HepG2 (cell line): ENCODE results near the gene LORICRIN. TPM values are rescaled to one million over a fixed set of nuclear protein-coding genes. Genes with fewer than 3 reads are reported as not detected.

ENCODE experiments used
- ATAC-seq: fragments of 200-7000 bp; cut with Tn5 transposase; 3 replicates; pipeline ENCODE4 v1.9.1; 2020; ENCODE audit warnings: mild to moderate bottlenecking, moderate library complexity
- BruUV-seq: library from RNA; stranded (reverse); fragments of 400-500 nt; replicated peaks from 2 replicates; lab custom pipeline; 2021; lab: Mats Ljungman, UMichigan
- CTCF ChIA-PET: fragments of 300-600 bp; formaldehyde crosslinking; extraction: SDS; loops from one replicate; lab custom pipeline; 2021; ENCODE audit warnings: low total read pairs, inconsistent platforms, low intra/inter-chr PET ratio; lab: Yijun Ruan, JAX
- POLR2A ChIA-PET: fragments of 350-600 bp; sonication (Branson Sonifier 250); formaldehyde crosslinking; loops from one replicate; lab custom pipeline; 2020; ENCODE audit warnings: antibody characterized with exemption, inconsistent platforms; lab: Yijun Ruan, JAX
- DNase-seq: peaks from one replicate; pipeline ENCODE4 v3.0.0-alpha.2; 2015; ENCODE audit warnings: low spot score
- FAIRE-seq: peaks from 3 replicates; lab custom pipeline; 2011; peaks lifted over from hg19 to GRCh38; lab: Jason Lieb, UNC
- H2AFZ ChIP-seq: one replicate; pipeline ENCODE4 v1.6.1; 2011; ENCODE audit warnings: low read length, inconsistent platforms
- H3K27ac ChIP-seq: fragments of 300-600 bp; 3 replicates; pipeline ENCODE4 v1.8.0; 2011; ENCODE audit warnings: mixed run types, mild to moderate bottlenecking, mixed read lengths, low read length, inconsistent platforms; ENCODE audit not compliant: insufficient read depth; ENCODE audit errors: extremely low read length
- H3K27me3 ChIP-seq, 2 experiments: fragments of 200-600 bp in 1 of 2; 2 replicates in 1 of 2; 3 replicates in 1 of 2; pipeline versions ENCODE4 v1.6.0 to v1.8.0; 2011; ENCODE audit warnings: low read length in 2 of 2, mild to moderate bottlenecking in 2 of 2, moderate library complexity in 2 of 2, inconsistent platforms in 1 of 2; ENCODE audit not compliant: insufficient read depth in 2 of 2, control insufficient read depth in 1 of 2
- H3K36me3 ChIP-seq, 2 experiments: fragments of 200-600 bp in 1 of 2; replicated peaks in 1 of 2; 2 replicates in 1 of 2; 3 replicates in 1 of 2; pipeline versions ENCODE4 v1.5.1 to v1.8.0; 2011; ENCODE audit warnings: low read length in 2 of 2, inconsistent platforms in 1 of 2; ENCODE audit not compliant: insufficient read depth in 2 of 2, control insufficient read depth in 1 of 2
- H3K4me1 ChIP-seq: 2 replicates; pipeline ENCODE4 v1.5.1; 2012; ENCODE audit warnings: low read length, inconsistent platforms; ENCODE audit not compliant: insufficient read depth
- H3K4me2 ChIP-seq: 2 replicates; pipeline ENCODE4 v1.6.0; 2011; ENCODE audit warnings: low read depth, low read length, inconsistent platforms
- H3K4me3 ChIP-seq, 3 experiments: fragments of 200-600 bp in 1 of 3; sonication (generic), shearing (Covaris generic) in 1 of 3; replicated peaks in 1 of 3; 2 replicates each; pipeline ENCODE4 v1.5.1; 2011 to 2016; ENCODE audit warnings: low read length in 3 of 3, inconsistent platforms in 2 of 3, low read depth in 2 of 3, mild to moderate bottlenecking in 2 of 3, control low read depth in 1 of 3, mixed read lengths in 1 of 3; ENCODE audit not compliant: insufficient read depth in 1 of 3
- H3K79me2 ChIP-seq: one replicate; pipeline ENCODE4 v1.6.1; 2011; ENCODE audit warnings: low read length, inconsistent platforms; ENCODE audit not compliant: insufficient read depth
- H3K9ac ChIP-seq: 2 replicates; pipeline ENCODE4 v1.6.0; 2011; ENCODE audit warnings: mild to moderate bottlenecking, low read depth, low read length, inconsistent platforms; ENCODE audit not compliant: insufficient read depth
- H3K9me3 ChIP-seq: 2 replicates; pipeline ENCODE4 v1.5.1; 2012; ENCODE audit warnings: mild to moderate bottlenecking, low read length
- H4K20me1 ChIP-seq: 2 replicates; pipeline ENCODE4 v1.6.0; 2011; ENCODE audit warnings: inconsistent platforms, mild to moderate bottlenecking, low read length, moderate library complexity; ENCODE audit not compliant: insufficient read depth
- CBFB ChIP-seq: sonication (generic); formaldehyde crosslinking; IDR thresholded peaks from 2 replicates; pipeline ENCODE4 v1.4.0; 2020; ENCODE audit warnings: missing genetic modification reagents
- GRHL1 ChIP-seq: sonication (generic); formaldehyde crosslinking; conservative IDR thresholded peaks from 2 replicates; pipeline ENCODE4 v1.8.0; 2022; ENCODE audit warnings: missing genetic modification reagents
- JUND ChIP-seq: sonication (generic); formaldehyde crosslinking; IDR thresholded peaks from 2 replicates; pipeline ENCODE4 v1.8.0; 2022; ENCODE audit warnings: mild to moderate bottlenecking, missing genetic modification reagents
- KLF13 ChIP-seq: sonication (generic); formaldehyde crosslinking; IDR thresholded peaks from 2 replicates; pipeline ENCODE4 v1.4.0; 2020; ENCODE audit warnings: mild to moderate bottlenecking, missing genetic modification reagents
- MEF2D ChIP-seq: sonication (generic); formaldehyde crosslinking; IDR thresholded peaks from 2 replicates; pipeline ENCODE4 v1.5.1; 2020; ENCODE audit warnings: mild to moderate bottlenecking, missing genetic modification reagents
- NR3C1 ChIP-seq: sonication (generic); formaldehyde crosslinking; IDR thresholded peaks from 2 replicates; pipeline ENCODE4 v1.4.0; 2020; ENCODE audit warnings: missing genetic modification reagents
- ZNF34 ChIP-seq: sonication (generic); formaldehyde crosslinking; IDR thresholded peaks from 2 replicates; pipeline ENCODE4 v1.4.0; 2020; ENCODE audit warnings: mild to moderate bottlenecking, missing genetic modification reagents, borderline replicate concordance
- ZNF792 ChIP-seq: IDR thresholded peaks from 2 replicates; pipeline ENCODE4 v1.6.1; 2016
- WGBS: methylation state at CpG from one replicate; pipeline ENCODE4 v1.1.6; 2017; ENCODE audit warnings: low lambda C conversion rate; 5-methylcytosine and 5-hydroxymethylcytosine counted together
- in situ Hi-C: cut with HindIII; loops from 2 replicates; pipeline ENCODE4 v1.10.0; 2017; ENCODE audit warnings: low pct_unique_long_range_greater_than_20kb; ENCODE audit not compliant: extremely low pct_ligation_motif_present
- intact Hi-C: fragments of 100-400 bp; cut with micrococcal nuclease; formaldehyde crosslinking; loops from one replicate; pipeline ENCODE4 v1.10.0; 2022; ENCODE audit not compliant: unreplicated experiment
- polyA plus RNA-seq, 8 experiments: library from polyadenylated mRNA; depleted of rRNA in 3 of 8; stranded (reverse) in 7 of 8; unstranded in 1 of 8; fragments of >200 nt; fragmentation: Illumina TruSeq in 4 of 8; extraction: Trizol in 4 of 8; gene quantifications; 2 replicates each; pipeline versions ENCODE4 v1.2.1 to v1.2.3, GENCODE V29; 2011 to 2016; ENCODE audit warnings: low read depth in 4 of 8, missing spikeins in 1 of 8, mixed read lengths in 1 of 8; ENCODE audit not compliant: insufficient read depth in 1 of 8
- total RNA-seq, 5 experiments: library from RNA; depleted of rRNA; stranded (reverse); fragments of >200 nt; fragmentation: Illumina TruSeq; extraction: Trizol; gene quantifications; 2 replicates each; pipeline ENCODE4 v1.2.3, GENCODE V29; 2016; ENCODE audit warnings: low read depth in 1 of 5

The LORICRIN gene
- total and polyA plus RNA-seq, 2 of the 13 experiments (the other 11 are each of a cell fraction or from before 2014, with no cell fraction given): not detected

- no peaks in the 10 kb centered on the region for H3K36me3 ChIP-seq
- no peak overlapping the region for H3K4me2 ChIP-seq
- H3K4me3 ChIP-seq: no peak overlapping the region
- H3K27me3 ChIP-seq: peaks cover 2 to 27% of the 10 kb centered on the region in 2 experiments; a peak in 4 of 5 replicates
- CTCF ChIA-PET: no interaction called here
- 35% methylated on average over 20 of the region's 25 CpGs for WGBS
- H3K79me2 ChIP-seq: no peaks in the 10 kb centered on the region
- in situ Hi-C loops: no loop called here
- ATAC-seq (no peak), DNase-seq (no peak), FAIRE-seq (no peak)
- H3K9ac ChIP-seq: no peak overlapping the region
- no peaks in the 10 kb centered on the region for H3K9me3 ChIP-seq
- no peak overlapping the region for H2AFZ ChIP-seq
- no peak for TF ChIP-seq CBFB
- no peak for TF ChIP-seq KLF13 (CRISPR knock-in tag)
- TF ChIP-seq ZNF34 (CRISPR knock-in tag): no peak
- TF ChIP-seq NR3C1 (CRISPR knock-in tag): no peak
- no peak for TF ChIP-seq MEF2D (CRISPR knock-in tag)
- no peak for TF ChIP-seq ZNF792 (CRISPR knock-in tag)
- no peak for TF ChIP-seq GRHL1 (CRISPR knock-in tag)
- TF ChIP-seq JUND: no peak
- no peaks in the 10 kb centered on the region for H4K20me1 ChIP-seq
- POLR2A ChIA-PET: no interaction called here
- H3K27ac ChIP-seq: no peak overlapping the region
- BruUV-seq: no TSS peak
- H3K4me1 ChIP-seq: no peaks in the 10 kb centered on the region
- intact Hi-C loops: no loop called here
Measured at GRCh38 chr1:153292740-153293479, 33.4 kb downstream of the LORICRIN start.
